HG03196 (cell line): Measurements from ENCODE around the gene DENND2A.
"Not testable (repeated sequence)": the region's sequence is repeated elsewhere in the genome, so short reads cannot be mapped to it uniquely, and the experiment has no call there.

Source experiments
- ATAC-seq: cut with Tn5 transposase; IDR thresholded peaks from one replicate; pipeline ENCODE4 v1.9.1; 2021; ENCODE audit not compliant: unreplicated experiment

DENND2A gene

GRCh38 chr7:140592964-140593671 lies 47.5 kb downstream of the DENND2A start:
- ATAC-seq = peak; percentile 52

GRCh38 chr7:140591180-140591902 lies 49.3 kb downstream of the DENND2A start:
- ATAC-seq = no peak

- ATAC-seq = no peak
Measured at GRCh38 chr7:140587243-140587642, 53.4 kb downstream of the DENND2A start.

GRCh38 chr7:140586516-140586915 lies 54.1 kb downstream of the DENND2A start:
- ATAC-seq = no peak

GRCh38 chr7:140585333-140585732 lies 55.3 kb downstream of the DENND2A start:
- ATAC-seq = no peak

GRCh38 chr7:140584195-140584851 lies 56.3 kb downstream of the DENND2A start:
- ATAC-seq = no peak

- ATAC-seq = no peak
Measured at GRCh38 chr7:140581411-140581810, 59.2 kb downstream of the DENND2A start.

- no peak for ATAC-seq
Measured at GRCh38 chr7:140577651-140578050, 63.0 kb downstream of the DENND2A start.

GRCh38 chr7:140576589-140576988 lies 64.0 kb downstream of the DENND2A start:
- no peak for ATAC-seq

GRCh38 chr7:140571538-140572122 lies 69.0 kb downstream of the DENND2A start:
- ATAC-seq = no peak

GRCh38 chr7:140570120-140570519 lies 70.5 kb downstream of the DENND2A start:
- ATAC-seq = no peak

- ATAC-seq = no peak
Measured at GRCh38 chr7:140568021-140568813, 72.4 kb downstream of the DENND2A start.

- not testable (repeated sequence) for ATAC-seq
Measured at GRCh38 chr7:140566186-140566585, 74.4 kb downstream of the DENND2A start.

- ATAC-seq = not testable (repeated sequence)
Measured at GRCh38 chr7:140565761-140566160, 74.9 kb downstream of the DENND2A start.

- ATAC-seq = no peak
Measured at GRCh38 chr7:140564643-140565042, 76.0 kb downstream of the DENND2A start.

GRCh38 chr7:140562926-140563481 lies 77.6 kb downstream of the DENND2A start:
- ATAC-seq = no peak

- ATAC-seq = no peak
Measured at GRCh38 chr7:140559410-140559809, 81.2 kb downstream of the DENND2A start.

- ATAC-seq = no peak
Measured at GRCh38 chr7:140557809-140558518, 82.6 kb downstream of the DENND2A start.

- ATAC-seq = no peak
Measured at GRCh38 chr7:140557069-140557468, 83.5 kb downstream of the DENND2A start.

GRCh38 chr7:140553236-140553635 lies 87.4 kb downstream of the DENND2A start:
- ATAC-seq = not testable (repeated sequence)
